Fibroblast of the aortic adventitia (primary cell): Measurements from ENCODE around the gene RFX1. TPM values are rescaled to one million over a fixed set of nuclear protein-coding genes. Genes with fewer than 3 reads are reported as not detected.
"Not testable (repeated sequence)": the region's sequence is repeated elsewhere in the genome, so short reads cannot be mapped to it uniquely, and the experiment has no call there.

Source experiments
- DNase-seq: peaks from one replicate; pipeline ENCODE4 v3.0.0-alpha.2; 2010; ENCODE audit warnings: low read depth
- H3K4me3 ChIP-seq: 2 replicates; pipeline ENCODE4 v1.5.1; 2011; ENCODE audit warnings: low read depth, mild to moderate bottlenecking, control low read depth, low read length, moderate library complexity
- total RNA-seq: library from RNA; depleted of rRNA; stranded (reverse); fragments of >200 nt; gene quantifications from 2 replicates; pipeline ENCODE4 v1.2.3, GENCODE V29; 2012; ENCODE audit warnings: low replicate concordance
- TF ChIP-seq, protein P1 (sequence below): IDR thresholded peaks from 2 replicates; pipeline ENCODE4 v1.5.1; 2011; ENCODE audit warnings: mild to moderate bottlenecking, low read length, control low read depth, inconsistent platforms; ENCODE audit not compliant: insufficient read depth

RFX1 gene
- total RNA-seq, 1 donor, result 3.4 TPM

DNA sequence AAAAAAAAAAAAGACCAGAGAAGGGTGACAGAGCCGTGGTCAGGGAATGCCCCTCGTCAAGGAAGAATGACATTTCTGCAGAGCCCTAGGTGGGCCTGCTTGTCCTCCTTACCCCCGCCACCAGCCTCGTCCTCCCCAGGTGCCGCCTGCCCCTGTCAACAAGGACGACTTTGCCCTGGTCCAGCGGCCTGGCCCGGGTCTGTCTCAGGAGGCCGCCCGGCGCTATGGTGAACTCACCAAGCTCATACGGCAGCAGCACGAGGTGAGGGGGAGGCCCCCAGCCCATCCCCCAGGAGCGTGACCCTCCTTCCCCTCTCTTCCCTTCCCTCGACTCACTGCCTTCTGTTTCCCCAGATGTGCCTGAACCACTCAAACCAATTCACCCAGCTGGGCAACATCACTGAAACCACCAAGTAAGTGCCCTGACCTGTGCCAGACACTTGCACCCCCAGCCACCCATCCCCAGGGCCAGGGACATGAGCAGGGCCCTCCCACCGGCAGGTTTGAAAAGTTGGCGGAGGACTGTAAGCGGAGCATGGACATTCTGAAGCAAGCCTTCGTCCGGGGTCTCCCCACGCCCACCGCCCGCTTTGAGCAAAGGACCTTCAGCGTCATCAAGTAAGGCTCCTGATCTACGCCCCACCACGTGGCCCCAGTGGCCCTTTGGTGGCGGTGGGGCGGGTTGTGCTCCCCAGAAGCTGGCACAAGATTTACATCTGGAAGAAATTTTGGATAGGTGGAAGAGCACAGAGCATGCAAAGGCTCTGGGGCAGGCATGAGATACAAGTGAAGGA lies 82.7 kb downstream of the RFX1 start:
- TF ChIP-seq, protein P1, sequence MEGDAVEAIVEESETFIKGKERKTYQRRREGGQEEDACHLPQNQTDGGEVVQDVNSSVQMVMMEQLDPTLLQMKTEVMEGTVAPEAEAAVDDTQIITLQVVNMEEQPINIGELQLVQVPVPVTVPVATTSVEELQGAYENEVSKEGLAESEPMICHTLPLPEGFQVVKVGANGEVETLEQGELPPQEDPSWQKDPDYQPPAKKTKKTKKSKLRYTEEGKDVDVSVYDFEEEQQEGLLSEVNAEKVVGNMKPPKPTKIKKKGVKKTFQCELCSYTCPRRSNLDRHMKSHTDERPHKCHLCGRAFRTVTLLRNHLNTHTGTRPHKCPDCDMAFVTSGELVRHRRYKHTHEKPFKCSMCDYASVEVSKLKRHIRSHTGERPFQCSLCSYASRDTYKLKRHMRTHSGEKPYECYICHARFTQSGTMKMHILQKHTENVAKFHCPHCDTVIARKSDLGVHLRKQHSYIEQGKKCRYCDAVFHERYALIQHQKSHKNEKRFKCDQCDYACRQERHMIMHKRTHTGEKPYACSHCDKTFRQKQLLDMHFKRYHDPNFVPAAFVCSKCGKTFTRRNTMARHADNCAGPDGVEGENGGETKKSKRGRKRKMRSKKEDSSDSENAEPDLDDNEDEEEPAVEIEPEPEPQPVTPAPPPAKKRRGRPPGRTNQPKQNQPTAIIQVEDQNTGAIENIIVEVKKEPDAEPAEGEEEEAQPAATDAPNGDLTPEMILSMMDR, result no peak
- DNase-seq, result no peak
- H3K4me3 ChIP-seq, result no peak overlapping the region

DNA sequence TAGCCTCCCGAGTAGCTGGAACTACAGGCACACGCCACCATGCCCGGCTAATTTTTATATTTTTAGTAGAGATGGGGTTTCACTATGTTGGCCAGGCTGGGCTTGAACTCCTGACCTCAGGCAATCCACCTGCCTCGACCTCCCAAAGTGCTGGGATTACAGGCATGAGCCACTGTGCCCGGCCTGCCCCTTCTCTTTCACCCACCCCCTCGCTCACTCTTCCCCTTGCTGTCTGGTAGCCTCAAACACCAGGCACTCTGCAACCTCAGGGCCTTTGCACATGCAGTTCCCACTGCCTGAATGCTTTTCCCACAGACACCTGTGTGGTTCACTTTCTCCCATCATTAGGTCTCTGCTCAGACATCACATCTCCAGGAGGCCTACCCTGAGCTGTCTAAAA lies 84.0 kb downstream of the RFX1 start:
- DNase-seq, H3K4me3 ChIP-seq: not testable (repeated sequence)

DNA sequence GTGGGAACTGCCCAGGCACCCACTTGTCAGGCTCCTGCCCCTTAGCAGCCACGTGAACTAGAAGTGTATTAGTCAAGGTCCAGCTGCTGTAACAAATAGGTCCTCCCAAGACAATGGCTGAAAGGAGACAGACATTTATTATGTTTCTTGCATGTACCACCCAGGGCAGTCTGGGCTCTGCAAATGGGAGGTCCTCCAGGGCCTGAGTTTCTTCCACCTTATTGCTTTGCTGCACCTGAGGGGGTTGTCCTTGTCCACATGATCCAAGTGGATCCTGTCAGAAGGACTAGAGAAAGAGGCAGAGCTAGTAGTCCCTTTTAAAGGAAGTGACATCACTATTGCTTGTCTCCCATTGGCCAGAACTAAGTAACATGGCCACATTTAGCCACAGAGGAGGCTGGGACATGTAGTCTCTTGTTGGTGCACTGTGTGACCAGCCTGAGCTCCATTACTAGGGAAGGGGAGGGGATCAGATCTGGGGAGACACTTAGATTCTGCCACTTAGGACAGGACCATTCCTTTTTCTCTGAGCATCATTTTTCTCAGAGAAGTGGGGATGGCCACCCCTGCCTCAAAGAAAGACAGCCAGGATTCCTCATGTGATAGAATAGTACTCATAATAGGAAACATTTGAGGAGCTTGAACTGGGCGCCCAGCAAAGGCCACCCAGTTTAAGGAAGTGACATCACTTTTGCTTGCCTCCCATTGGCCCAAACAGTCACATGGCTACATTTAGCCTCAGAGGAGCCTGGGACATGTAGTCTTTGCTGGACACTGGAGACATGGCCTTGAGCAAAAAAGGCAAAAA lies 85.0 kb downstream of the RFX1 start:
- TF ChIP-seq, protein P1, result no peak
- DNase-seq, result peak; percentile 38
- H3K4me3 ChIP-seq, result no peak overlapping the region

DNA sequence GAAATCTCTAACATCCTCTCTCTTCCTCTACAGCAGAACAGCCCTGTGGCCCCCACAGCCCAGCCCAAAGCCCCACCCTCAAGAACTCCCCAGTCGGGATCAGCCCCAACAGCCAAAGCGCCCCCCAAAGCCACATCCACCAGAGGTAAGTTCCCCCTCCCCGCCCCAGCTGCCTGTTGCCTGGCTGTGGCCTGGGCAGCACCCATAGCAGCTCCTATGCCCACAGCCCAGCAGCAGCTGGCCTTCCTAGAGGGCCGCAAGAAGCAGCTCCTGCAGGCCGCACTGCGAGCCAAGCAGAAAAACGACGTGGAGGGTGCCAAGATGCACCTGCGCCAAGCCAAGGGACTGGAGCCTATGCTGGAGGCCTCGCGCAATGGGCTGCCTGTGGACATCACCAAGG lies 85.6 kb downstream of the RFX1 start:
- no peak overlapping the region for H3K4me3 ChIP-seq
- DNase-seq, result no peak
- TF ChIP-seq, protein P1, result no peak

DNA sequence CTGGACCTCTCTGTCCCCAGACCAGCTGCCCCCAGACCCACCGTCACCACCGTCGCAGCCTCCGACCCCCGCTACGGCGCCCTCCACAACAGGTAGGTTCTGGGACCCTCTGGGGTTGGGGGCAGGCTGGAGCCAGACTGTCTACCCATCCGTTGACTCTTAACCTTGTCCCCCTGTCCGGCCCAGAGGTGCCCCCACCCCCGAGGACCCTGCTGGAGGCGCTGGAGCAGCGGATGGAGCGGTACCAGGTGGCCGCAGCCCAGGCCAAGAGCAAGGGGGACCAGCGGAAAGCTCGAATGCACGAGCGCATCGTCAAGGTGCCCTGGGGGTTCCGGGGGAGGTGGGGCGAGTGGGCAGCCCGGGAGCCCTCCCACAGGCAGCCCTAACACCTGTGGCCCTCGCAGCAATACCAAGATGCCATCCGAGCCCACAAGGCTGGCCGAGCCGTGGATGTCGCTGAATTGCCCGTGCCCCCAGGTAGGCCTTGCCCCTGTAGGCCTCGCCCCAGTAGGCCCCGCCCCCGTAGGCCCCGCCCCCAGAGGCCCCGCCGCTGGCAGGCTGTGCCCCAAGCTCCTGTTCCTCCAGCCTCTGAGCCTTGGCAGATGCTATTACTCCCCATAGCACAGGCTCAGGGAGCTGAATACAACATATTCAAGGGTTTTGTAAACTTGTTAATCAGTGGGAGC lies 87.3 kb downstream of the RFX1 start:
- H3K4me3 ChIP-seq, result no peak overlapping the region
- TF ChIP-seq, protein P1, result no peak
- DNase-seq, result no peak

DNA sequence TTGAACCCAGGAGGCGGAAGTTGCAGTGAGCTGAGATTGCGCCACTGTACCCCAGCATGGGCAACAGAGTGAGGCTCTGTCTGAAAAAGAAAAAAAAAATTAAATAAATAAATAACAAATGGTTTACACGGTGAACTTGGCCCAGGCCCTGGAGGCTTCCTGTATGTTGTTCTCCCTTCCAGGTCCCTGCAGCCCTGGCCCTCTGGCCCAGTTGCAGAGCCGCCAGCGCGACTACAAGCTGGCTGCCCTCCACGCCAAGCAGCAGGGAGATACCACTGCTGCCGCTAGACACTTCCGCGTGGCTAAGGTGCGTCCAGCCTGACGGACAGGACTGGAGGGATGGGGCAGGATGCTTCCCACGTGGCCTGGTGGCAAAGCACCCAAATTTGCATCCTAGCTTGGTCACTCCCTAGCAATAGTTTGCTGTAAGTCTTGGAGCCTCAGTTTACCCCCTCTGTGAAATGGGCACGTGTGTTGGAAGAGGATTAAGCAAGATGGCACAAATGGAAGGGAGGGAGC lies 88.2 kb downstream of the RFX1 start:
- DNase-seq, result no peak
- TF ChIP-seq, protein P1, result no peak
- no peak overlapping the region for H3K4me3 ChIP-seq

DNA sequence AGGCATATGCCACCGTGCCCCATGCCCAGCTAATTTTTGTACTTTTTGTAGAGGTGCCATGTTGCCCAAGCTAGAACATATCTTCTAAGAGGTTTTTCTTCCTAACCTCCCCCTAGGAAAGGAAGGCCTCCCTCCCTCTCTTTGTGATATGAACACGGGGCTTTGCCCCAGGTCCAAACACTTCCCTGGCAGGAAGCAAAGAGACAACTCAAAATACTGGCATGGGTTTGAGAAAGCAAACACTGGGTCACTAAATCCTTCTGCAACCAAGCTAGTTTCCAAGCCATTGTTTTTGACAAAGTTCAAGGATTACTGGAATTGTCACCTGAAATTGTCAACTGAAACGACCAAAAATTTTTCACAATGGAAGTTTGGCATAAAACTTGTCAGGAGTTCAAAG lies 91.3 kb downstream of the RFX1 start:
- H3K4me3 ChIP-seq, result no peak overlapping the region
- TF ChIP-seq, protein P1, result no peak
- DNase-seq, result no peak
